GM12892 (cell line): ENCODE measurements around the gene FNIP2.

Experiments
- POLR2A ChIP-seq: IDR thresholded peaks from 2 replicates; pipeline ENCODE4 v1.6.1; 2011; ENCODE audit warnings: low read depth, low read length, control low read depth
- POLR2AphosphoS5 ChIP-seq: IDR thresholded peaks from 2 replicates; pipeline ENCODE4 v1.6.1; 2011; ENCODE audit warnings: low read depth, low read length, control low read depth
- TAF1 ChIP-seq: IDR thresholded peaks from 2 replicates; pipeline ENCODE4 v1.6.1; 2011; ENCODE audit warnings: low read depth, mild to moderate bottlenecking, control low read depth, low read length, borderline replicate concordance

GRCh38 chr4:158782551-158783360, 13.9 kb downstream of the FNIP2 start:
- TF ChIP-seq POLR2A (no peak), TAF1 (no peak), POLR2AphosphoS5 (no peak)
